BJ (cell line): ENCODE data around the gene TPST1. TPM values are rescaled to one million over a fixed set of nuclear protein-coding genes. Genes with fewer than 3 reads are reported as not detected.

ENCODE experiments used
- CTCF ChIA-PET: fragments of 350-600 bp; formaldehyde crosslinking; extraction: SDS; loops from one replicate; lab custom pipeline; 2021; ENCODE audit warnings: antibody characterized with exemption, inconsistent platforms; lab: Yijun Ruan, JAX
- POLR2A ChIA-PET: fragments of 300-600 bp; sonication (Branson Sonifier 250); formaldehyde crosslinking; extraction: SDS; loops from one replicate; lab custom pipeline; 2021; ENCODE audit warnings: antibody characterized with exemption; lab: Charles Lee
- DNase-seq: peaks from one replicate; pipeline ENCODE4 v3.0.0-alpha.2; 2011; ENCODE audit warnings: low read depth
- H3K27me3 ChIP-seq: 2 replicates; pipeline ENCODE4 v1.6.0; 2011; ENCODE audit warnings: low read length; ENCODE audit not compliant: control insufficient read depth, insufficient read depth
- H3K36me3 ChIP-seq: 2 replicates; pipeline ENCODE4 v1.5.1; 2011; ENCODE audit warnings: low read length; ENCODE audit not compliant: control insufficient read depth, insufficient read depth
- H3K4me3 ChIP-seq: 2 replicates; pipeline ENCODE4 v1.5.1; 2011; ENCODE audit warnings: low read depth, mild to moderate bottlenecking, control low read depth, low read length
- polyA plus RNA-seq: library from polyadenylated mRNA; depleted of rRNA; stranded (reverse); fragments of >200 nt; gene quantifications from 2 replicates; pipeline ENCODE4 v1.2.3, GENCODE V29; 2011
- TF ChIP-seq, protein P1 (sequence below): IDR thresholded peaks from 2 replicates; pipeline ENCODE4 v1.5.1; 2011; ENCODE audit warnings: low read depth, mild to moderate bottlenecking, control low read depth, inconsistent platforms, low read length, moderate library complexity; ENCODE audit not compliant: insufficient read depth

Gene TPST1
- polyA plus RNA-seq, 1 experiment: 34.9 TPM

DNA sequence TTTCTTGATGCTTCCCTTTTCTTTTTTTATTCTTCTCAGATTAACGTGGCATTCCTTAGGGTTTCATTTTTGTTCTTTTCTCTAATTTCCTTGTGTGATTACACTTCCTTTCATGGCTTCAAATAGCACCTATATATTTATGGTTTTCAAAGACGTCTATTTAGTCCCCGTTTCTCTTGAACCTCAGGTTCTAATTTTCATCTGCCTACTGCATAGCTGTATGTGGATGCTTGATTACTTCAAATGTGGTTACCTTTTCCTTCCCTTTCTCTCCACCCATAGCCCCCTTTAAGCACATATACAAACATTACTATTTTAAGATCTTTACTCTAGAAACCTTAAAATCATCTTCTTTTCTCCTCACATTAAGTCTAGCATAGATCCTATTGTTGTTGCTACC is 2.4 kb downstream of the TPST1 start:
- POLR2A ChIA-PET: no interaction called here
- no peak for DNase-seq
- 0 out of 2 replicates have a peak overlapping the region, but pooled peaks have one; percentile 85 for H3K4me3 ChIP-seq
- TF ChIP-seq, protein P1, sequence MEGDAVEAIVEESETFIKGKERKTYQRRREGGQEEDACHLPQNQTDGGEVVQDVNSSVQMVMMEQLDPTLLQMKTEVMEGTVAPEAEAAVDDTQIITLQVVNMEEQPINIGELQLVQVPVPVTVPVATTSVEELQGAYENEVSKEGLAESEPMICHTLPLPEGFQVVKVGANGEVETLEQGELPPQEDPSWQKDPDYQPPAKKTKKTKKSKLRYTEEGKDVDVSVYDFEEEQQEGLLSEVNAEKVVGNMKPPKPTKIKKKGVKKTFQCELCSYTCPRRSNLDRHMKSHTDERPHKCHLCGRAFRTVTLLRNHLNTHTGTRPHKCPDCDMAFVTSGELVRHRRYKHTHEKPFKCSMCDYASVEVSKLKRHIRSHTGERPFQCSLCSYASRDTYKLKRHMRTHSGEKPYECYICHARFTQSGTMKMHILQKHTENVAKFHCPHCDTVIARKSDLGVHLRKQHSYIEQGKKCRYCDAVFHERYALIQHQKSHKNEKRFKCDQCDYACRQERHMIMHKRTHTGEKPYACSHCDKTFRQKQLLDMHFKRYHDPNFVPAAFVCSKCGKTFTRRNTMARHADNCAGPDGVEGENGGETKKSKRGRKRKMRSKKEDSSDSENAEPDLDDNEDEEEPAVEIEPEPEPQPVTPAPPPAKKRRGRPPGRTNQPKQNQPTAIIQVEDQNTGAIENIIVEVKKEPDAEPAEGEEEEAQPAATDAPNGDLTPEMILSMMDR: no peak
- H3K36me3 ChIP-seq: no peaks in the 10 kb centered on the region
- CTCF ChIA-PET: interaction anchor here (1.5 kb wide), 1 partner anchor 286 kb away, joined by 4 read pairs; no protein-coding TSS in a partner anchor
- H3K27me3 ChIP-seq: no peaks in the 10 kb centered on the region

DNA sequence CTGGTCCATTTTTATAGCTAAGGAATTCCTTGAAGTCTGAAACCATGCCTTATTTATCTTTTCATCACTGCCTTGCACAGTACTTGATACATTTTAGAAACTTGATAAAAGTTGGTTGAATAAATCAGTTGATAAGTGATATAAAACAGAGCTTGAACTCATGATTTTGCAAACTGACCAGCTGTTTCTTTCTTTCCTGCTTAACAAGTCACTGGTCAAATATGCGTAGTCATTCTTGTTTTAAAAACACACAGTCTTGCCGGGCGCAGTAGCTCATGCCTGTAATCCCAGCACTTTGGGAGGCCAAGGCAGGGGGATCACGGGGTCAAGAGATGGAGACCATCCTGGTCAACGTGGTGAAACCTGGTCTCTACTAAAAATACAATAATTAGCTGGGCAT is 6.3 kb downstream of the TPST1 start:
- Histone ChIP-seq H3K36me3 (no peaks in the 10 kb centered on the region), H3K4me3 (no peak overlapping the region), H3K27me3 (no peaks in the 10 kb centered on the region)
- ChIA-PET POLR2A (no interaction called here), CTCF (no interaction called here)
- TF ChIP-seq, protein P1: no peak
- no peak for DNase-seq

DNA sequence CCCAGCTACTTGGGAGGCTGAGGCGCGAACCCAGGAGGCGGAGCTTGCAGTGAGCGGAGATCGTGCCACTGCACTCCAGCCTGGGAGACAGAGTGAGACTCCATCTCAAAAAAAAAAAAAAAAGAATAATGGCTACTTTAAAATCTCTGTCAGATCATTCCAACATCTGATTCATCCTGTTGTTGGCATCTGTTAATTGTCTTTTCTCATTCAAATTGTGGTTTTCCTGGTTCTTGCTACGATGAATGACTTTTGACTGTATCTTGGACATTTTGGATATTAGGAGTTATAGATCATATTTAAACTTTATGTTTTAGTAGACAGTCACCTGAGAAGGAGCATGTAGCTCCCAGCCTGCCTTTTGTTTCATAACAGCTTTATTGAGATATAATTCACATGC is 8.5 kb downstream of the TPST1 start:
- TF ChIP-seq, protein P1: no peak
- no peaks in the 10 kb centered on the region for H3K27me3 ChIP-seq
- H3K4me3 ChIP-seq: no peak overlapping the region
- H3K36me3 ChIP-seq: no peaks in the 10 kb centered on the region
- DNase-seq: no peak
- CTCF ChIA-PET: interaction anchor here (0.6 kb wide), 1 partner anchor 51 kb away, joined by 4 read pairs; no protein-coding TSS in a partner anchor
- POLR2A ChIA-PET: no interaction called here

DNA sequence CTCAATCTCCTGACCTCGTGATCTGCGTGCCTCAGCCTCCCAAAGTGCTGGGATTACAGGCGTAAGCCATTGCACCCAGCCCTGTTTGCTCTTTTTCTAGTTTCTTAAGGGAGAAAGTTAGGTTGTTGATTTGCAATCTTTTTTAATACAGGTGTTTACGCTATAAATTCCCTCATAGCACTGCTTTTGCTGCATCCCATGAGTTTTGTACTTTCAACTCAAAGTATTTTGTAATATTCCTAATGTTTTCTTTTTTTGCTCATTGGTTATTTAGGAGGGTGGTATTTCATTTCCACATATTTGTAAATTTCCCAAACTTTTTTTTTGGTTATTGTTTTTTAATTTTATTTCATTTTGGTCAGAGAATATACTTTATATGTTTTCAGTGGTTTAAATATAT is 11.6 kb downstream of the TPST1 start:
- Histone ChIP-seq H3K27me3 (no peaks in the 10 kb centered on the region), H3K36me3 (no peaks in the 10 kb centered on the region), H3K4me3 (no peak overlapping the region)
- TF ChIP-seq, protein P1: no peak
- POLR2A ChIA-PET: no interaction called here
- CTCF ChIA-PET: no interaction called here
- no peak for DNase-seq

DNA sequence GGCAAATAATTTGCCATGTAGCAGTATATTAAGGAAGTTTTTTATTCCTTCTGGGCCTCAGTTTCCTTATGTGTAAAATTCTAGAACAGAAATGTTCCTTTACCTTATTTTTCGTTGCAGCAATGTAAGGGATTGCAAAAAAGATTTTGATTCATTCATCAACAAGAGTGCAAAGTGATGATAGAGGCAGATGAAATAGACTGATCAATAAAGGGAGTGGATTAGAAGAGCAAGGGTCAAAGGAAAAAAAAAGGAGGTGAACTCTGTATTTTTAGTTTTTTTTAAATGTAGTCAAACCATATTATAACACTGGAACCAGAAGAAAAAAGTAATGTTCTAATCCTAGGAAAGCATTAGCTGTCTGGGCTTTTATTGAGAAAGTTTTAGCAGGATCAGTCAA is 14.7 kb downstream of the TPST1 start:
- POLR2A ChIA-PET: no interaction called here
- Histone ChIP-seq H3K4me3 (no peak overlapping the region), H3K36me3 (no peaks in the 10 kb centered on the region), H3K27me3 (no peaks in the 10 kb centered on the region)
- CTCF ChIA-PET: interaction anchor here (1.0 to 1.1 kb wide), 2 partner anchors 79 to 199 kb away, joined by 3 read pairs; no protein-coding TSS in a partner anchor
- DNase-seq: no peak
- TF ChIP-seq, protein P1: no peak
